ENCODE results near the gene RAB24.

RAB24 gene

DNA sequence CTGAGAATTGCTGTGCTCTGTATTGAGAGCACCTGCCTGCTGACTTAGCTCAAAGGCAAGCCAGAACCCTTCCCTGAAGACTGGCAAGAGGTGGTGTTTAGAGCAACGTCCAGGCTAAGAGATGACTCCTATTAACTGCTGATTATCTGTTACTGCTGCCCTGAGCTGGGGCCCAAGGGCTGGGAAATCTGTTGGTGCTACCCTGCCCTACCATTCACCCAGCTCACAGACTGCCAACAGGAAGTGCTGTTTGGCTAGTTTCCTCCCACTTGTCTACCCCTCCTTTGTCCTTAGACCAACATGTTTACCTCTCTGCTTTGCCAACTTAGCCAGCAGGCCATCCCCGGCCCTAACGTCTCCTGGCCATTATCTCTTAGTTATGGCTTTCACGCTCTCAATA, 6.9 kb downstream of the RAB24 start:
- H3K4me3 ChIP-seq (ENCODE audit: low read depth in 1 of 2, low read length in 2 of 2), result no peak overlapping the region
- H3K36me3 ChIP-seq (ENCODE audit: insufficient read depth, low read length), result peaks cover 72% of the 10 kb centered on the region
- 0 out of 2 replicates have a peak, but pooled peaks cover under 1% of the 10 kb centered on the region for H3K79me2 ChIP-seq (ENCODE audit: insufficient read depth, low read length)
- H3K27me3 ChIP-seq (ENCODE audit: insufficient read depth, low read length, poor library complexity), result no peaks in the 10 kb centered on the region
- no peak for DNase-seq
- no peak for ATAC-seq (ENCODE audit: insufficient read depth, low read depth)
- H2AFZ ChIP-seq (ENCODE audit: low read depth, low read length), result no peak overlapping the region
- H4K20me1 ChIP-seq (ENCODE audit: insufficient read depth, low read length), result peaks cover 14% of the 10 kb centered on the region; the same call in 1 of the 2 replicates
- no peak overlapping the region for H3K9ac ChIP-seq (ENCODE audit: low read depth, low read length)
- no peaks in the 10 kb centered on the region for H3K9me3 ChIP-seq (ENCODE audit: insufficient read depth, low read length, severe bottlenecking)
- H3K4me1 ChIP-seq (ENCODE audit: insufficient read depth, low read length), result peaks cover 36% of the 10 kb centered on the region
- TF ChIP-seq, protein P1, sequence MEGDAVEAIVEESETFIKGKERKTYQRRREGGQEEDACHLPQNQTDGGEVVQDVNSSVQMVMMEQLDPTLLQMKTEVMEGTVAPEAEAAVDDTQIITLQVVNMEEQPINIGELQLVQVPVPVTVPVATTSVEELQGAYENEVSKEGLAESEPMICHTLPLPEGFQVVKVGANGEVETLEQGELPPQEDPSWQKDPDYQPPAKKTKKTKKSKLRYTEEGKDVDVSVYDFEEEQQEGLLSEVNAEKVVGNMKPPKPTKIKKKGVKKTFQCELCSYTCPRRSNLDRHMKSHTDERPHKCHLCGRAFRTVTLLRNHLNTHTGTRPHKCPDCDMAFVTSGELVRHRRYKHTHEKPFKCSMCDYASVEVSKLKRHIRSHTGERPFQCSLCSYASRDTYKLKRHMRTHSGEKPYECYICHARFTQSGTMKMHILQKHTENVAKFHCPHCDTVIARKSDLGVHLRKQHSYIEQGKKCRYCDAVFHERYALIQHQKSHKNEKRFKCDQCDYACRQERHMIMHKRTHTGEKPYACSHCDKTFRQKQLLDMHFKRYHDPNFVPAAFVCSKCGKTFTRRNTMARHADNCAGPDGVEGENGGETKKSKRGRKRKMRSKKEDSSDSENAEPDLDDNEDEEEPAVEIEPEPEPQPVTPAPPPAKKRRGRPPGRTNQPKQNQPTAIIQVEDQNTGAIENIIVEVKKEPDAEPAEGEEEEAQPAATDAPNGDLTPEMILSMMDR (IDR thresholded peaks at IDR 0.05; ENCODE audit: borderline replicate concordance, extremely low read depth, low read length, poor library complexity, severe bottlenecking), result no peak
- no peak for TF ChIP-seq EZH2 (IDR thresholded peaks at IDR 0.05; ENCODE audit: borderline replicate concordance, low read depth, low read length, severe bottlenecking)
- no peak overlapping the region for H3K27ac ChIP-seq (ENCODE audit: low read length)
- H3K4me2 ChIP-seq (ENCODE audit: insufficient read depth, low read length), result no peak overlapping the region

DNA sequence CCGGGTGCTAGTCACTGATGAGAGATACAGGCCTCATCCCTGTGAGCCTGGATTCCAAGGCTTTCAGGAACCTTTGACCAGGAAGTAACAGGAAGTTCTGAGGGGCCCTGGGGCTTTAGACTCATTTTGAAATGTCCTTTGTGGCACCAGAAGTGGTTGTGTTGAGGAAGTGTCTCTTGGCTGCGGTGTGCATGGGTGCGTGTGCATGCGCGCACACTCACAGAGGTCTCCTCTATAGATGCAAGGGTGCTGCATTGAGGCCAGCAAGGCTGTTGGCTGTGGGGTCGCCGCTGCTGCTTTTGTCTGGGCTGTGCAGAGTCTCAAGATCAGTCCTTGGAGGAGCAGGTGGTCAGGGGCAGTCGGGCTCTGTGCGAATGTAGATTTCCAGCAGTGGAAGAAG, 7.6 kb downstream of the RAB24 start:
- H3K9me3 ChIP-seq (ENCODE audit: insufficient read depth, low read length, severe bottlenecking), result no peaks in the 10 kb centered on the region
- peaks cover 30% of the 10 kb centered on the region for H3K4me1 ChIP-seq (ENCODE audit: insufficient read depth, low read length)
- no peak overlapping the region for H3K4me3 ChIP-seq (ENCODE audit: low read depth in 1 of 2, low read length in 2 of 2)
- no peak overlapping the region for H3K27ac ChIP-seq (ENCODE audit: low read length)
- ATAC-seq (ENCODE audit: insufficient read depth, low read depth) (no peak), DNase-seq (no peak)
- H3K79me2 ChIP-seq (ENCODE audit: insufficient read depth, low read length), result no peaks in the 10 kb centered on the region
- H3K9ac ChIP-seq (ENCODE audit: low read depth, low read length), result no peak overlapping the region
- peaks cover 11% of the 10 kb centered on the region; the same call in 1 of the 2 replicates for H4K20me1 ChIP-seq (ENCODE audit: insufficient read depth, low read length)
- H3K27me3 ChIP-seq (ENCODE audit: insufficient read depth, low read length, poor library complexity), result no peaks in the 10 kb centered on the region
- peaks cover 71% of the 10 kb centered on the region for H3K36me3 ChIP-seq (ENCODE audit: insufficient read depth, low read length)
- TF ChIP-seq, protein P1 (IDR thresholded peaks at IDR 0.05; ENCODE audit: borderline replicate concordance, extremely low read depth, low read length, poor library complexity, severe bottlenecking), result no peak
- TF ChIP-seq EZH2 (IDR thresholded peaks at IDR 0.05; ENCODE audit: borderline replicate concordance, low read depth, low read length, severe bottlenecking), result no peak
- no peak overlapping the region for H2AFZ ChIP-seq (ENCODE audit: low read depth, low read length)
- no peak overlapping the region for H3K4me2 ChIP-seq (ENCODE audit: insufficient read depth, low read length)

DNA sequence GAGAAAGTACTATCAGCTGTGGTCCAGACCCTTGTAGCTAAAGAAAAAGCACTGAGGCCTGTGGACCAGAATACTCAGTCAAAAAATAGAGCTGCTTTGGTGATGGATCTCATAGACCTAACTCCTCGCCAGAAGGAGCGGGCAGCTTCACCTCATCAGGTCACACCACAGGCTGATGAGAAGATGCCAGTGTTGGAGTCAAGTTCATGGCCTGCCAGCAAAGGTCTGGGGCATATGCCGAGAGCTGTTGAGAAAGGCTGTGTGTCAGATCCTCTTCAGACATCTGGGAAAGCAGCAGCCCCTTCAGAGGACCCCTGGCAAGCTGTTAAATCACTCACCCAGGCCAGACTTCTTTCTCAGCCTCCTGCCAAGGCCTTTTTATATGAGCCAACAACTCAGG, 8.9 kb downstream of the RAB24 start:
- Histone ChIP-seq H4K20me1 (ENCODE audit: insufficient read depth, low read length) (peaks cover 11% of the 10 kb centered on the region; the same call in 1 of the 2 replicates), H3K9me3 (ENCODE audit: insufficient read depth, low read length, severe bottlenecking) (no peaks in the 10 kb centered on the region), H3K36me3 (ENCODE audit: insufficient read depth, low read length) (peaks cover 76% of the 10 kb centered on the region), H3K4me3 (ENCODE audit: low read depth in 1 of 2, low read length in 2 of 2) (no peak overlapping the region), H3K4me2 (ENCODE audit: insufficient read depth, low read length) (no peak overlapping the region), H3K4me1 (ENCODE audit: insufficient read depth, low read length) (peaks cover 17% of the 10 kb centered on the region), H3K27me3 (ENCODE audit: insufficient read depth, low read length, poor library complexity) (no peaks in the 10 kb centered on the region), H2AFZ (ENCODE audit: low read depth, low read length) (no peak overlapping the region), H3K9ac (ENCODE audit: low read depth, low read length) (no peak overlapping the region), H3K79me2 (ENCODE audit: insufficient read depth, low read length) (no peaks in the 10 kb centered on the region), H3K27ac (ENCODE audit: low read length) (no peak overlapping the region)
- ATAC-seq (ENCODE audit: insufficient read depth, low read depth) (no peak), DNase-seq (no peak)
- no peak for TF ChIP-seq EZH2 (IDR thresholded peaks at IDR 0.05; ENCODE audit: borderline replicate concordance, low read depth, low read length, severe bottlenecking)
- TF ChIP-seq, protein P1 (IDR thresholded peaks at IDR 0.05; ENCODE audit: borderline replicate concordance, extremely low read depth, low read length, poor library complexity, severe bottlenecking), result no peak

All from DND-41 (cell line).